Activated CD8-positive, alpha-beta memory T cell treated with anti-CD3 and anti-CD28 coated beads for 24 hours (primary cell): ENCODE results near the gene WAC.
"Not testable (repeated sequence)": the region's sequence is repeated elsewhere in the genome, so short reads cannot be mapped to it uniquely, and the experiment has no call there.

Experiments used
- DNase-seq: peaks from one replicate; pipeline ENCODE4 v3.0.0-alpha.2; 2020

Gene WAC

DNA sequence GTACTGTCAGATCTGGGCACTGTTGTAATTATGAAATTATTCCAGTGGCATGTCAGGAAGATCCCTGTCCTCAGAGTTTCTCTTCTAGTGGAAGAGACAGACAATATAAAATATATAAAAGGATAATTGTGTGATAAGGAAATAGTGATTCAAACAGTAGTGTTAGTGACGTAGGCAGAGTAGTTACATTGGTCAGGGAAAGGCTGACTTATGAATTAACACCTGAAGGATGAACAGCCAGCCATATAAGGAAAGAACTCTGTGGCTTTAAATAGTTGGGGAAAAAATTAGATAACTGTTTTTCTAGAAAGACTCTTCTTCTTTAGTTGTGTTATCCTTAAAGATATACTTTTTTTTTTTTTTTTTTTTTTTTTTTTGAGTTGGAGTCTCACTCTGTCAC lies 37.7 kb downstream of the WAC start:
- DNase-seq, result no peak

DNA sequence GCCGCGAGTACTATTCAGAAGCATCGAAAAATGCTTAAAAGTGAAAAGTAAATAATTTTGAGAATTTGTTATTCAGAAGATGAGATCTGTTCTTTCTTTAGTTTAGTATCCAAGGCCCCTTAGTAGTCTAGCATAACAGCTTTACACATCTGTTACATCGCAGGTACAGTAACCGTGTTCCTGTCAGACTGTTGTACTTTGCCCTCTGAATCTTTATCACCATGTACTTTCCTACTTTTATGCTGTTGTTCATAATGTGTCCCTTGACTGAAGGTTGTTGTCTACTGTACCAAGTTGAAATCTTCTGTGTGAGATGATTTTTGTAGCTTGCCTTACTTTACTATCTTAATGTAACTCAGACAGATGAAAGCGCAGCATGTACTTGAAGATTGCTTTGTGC lies 38.3 kb downstream of the WAC start:
- no peak for DNase-seq

DNA sequence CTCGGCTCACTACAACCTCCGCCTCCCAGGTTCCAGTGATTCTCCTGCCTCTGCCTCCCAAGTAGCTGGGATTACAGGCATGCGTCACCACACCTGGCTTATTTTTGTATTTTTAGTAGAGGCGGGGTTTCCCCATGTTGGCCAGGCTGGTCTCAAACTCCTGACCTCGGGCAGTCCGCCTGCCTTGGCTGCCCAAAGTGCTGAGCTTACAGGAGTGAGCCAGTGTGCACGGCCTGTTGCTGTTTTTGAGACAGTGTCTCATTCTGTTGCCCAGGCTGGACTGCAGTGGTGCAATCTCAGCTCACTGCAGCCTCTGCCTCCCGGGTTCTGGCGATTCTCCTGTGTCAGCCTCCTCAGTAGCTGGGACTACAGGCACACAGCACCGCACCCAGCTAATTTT lies 41.3 kb downstream of the WAC start:
- not testable (repeated sequence) for DNase-seq

DNA sequence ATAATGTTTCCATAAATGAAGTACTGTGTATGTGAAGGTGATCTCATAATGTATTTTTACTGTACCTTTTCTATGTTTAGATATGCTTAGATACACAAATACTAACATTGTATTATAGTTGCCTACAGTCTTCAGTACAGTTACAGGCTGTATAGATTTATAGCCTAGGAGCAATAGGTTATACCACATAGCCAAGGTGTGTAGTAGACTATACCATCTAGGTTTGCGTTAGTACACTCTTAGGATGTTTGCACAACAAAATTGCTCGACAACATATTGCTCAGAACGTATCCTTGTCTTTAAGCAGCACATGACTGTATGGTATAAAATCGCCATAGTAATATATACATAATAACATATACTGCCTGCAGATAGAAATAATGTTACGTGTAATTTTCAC lies 42.9 kb downstream of the WAC start:
- DNase-seq, result no peak

DNA sequence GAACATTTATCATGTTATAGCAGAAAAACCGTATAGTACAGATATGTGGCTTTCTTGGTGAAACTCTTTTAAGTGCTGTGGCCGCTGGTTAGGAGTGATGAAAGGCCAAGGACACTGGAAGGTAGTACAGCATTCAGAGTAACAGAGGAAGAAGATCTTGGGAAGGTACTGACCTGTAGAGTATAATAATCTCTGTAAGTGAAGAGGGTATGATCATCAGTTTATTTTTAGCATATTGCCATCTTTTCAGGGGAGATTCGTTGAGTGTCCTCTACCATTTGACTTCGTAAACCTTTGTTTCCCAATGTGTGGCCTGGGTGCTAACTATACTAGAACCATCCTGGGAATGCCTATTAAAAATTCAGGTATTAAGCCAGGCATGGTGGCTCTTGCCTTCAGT lies 44.6 kb downstream of the WAC start:
- no peak for DNase-seq

DNA sequence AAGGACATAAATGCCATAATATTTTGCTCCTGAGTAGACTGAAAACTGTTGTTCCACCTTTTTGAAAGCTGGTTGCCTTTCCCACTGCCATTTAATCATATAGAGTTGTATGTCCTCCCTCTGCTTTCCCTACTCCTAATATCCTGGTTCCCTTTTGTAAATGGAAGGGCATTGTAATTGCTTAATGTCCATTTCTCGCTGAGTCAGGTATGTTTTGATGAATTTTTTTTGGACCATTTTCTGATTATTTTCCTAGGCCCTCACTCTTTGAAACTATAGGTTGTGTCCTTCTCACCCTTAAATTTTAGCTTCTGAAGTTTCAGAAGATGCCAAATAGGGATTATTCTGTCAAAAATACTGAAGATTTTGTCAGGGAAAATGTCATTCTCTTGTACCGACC lies 45.5 kb downstream of the WAC start:
- DNase-seq, result no peak

DNA sequence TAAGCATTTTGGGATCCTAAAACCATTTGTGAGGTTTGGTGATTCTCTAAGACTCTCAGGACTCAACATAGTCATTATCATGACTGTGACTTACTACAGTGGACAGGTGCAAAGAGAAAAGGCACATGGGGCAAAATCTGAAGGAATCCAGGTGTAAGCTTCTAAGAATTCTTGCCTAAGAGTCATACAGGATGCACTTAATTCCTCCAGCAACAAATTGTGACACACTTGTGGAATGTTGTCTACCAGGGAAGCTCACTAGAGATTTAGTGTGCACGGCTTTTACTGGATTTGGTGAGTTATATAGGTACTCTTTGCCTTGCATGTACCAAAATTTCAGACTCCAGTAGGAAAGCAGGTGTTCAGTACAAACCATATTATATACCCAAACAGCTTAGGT lies 47.9 kb downstream of the WAC start:
- no peak for DNase-seq

DNA sequence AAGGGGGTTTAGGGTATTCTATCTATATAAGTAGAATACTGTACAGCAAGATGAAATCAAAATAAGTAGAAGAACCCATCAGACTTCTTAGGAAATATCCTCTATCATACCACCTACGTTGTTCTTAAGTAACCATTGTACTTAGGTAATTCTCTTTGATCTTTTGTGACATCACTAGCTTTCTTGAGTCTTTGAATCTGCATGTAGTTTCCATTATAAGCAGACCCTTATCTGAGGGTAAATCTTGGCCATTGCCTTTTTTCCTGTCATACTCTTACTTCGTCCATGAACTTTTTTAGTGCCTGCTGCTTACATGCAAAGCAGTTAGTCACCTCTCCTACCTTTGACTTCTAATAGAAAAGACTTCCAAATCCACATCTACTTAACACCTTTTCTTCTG lies 49.0 kb downstream of the WAC start:
- no peak for DNase-seq

DNA sequence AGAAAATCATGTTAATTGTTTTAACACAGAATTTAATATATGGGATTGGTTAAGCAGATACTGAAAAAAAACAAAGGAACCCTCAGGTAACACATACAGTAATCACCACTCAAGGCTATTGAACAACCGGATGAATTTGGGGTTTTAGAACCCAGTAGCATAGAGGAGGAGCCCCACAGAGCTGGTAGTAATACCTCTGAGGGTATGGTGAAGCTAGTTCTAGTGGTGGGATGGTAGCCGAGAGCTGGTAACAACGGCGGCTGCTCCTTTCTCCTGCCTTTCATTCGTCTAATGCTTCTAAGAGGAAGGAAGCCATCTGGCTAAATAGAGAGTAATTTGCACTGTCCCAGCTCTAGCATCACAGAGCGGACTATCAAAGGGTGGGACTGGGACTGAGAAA lies 52.2 kb downstream of the WAC start:
- DNase-seq, result no peak

DNA sequence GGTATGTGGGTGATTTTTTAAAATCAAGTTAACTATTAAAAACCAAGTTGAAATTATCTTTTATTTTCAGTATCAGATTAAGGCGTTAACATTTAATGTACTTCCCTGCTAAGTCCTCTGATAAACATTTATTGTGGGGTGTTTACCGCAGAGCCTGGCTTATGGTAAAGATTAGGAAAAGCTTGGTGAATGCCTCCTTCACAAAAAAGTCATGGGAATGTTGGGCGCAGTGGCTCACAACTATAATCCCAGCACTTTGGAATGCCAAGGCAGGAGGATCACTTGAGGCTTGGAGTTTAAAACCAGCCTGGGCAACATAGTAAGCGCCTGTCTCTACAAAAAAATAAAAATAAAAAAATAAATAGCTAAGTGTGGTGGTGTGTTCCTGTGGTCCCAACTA lies 53.3 kb downstream of the WAC start:
- no peak for DNase-seq

DNA sequence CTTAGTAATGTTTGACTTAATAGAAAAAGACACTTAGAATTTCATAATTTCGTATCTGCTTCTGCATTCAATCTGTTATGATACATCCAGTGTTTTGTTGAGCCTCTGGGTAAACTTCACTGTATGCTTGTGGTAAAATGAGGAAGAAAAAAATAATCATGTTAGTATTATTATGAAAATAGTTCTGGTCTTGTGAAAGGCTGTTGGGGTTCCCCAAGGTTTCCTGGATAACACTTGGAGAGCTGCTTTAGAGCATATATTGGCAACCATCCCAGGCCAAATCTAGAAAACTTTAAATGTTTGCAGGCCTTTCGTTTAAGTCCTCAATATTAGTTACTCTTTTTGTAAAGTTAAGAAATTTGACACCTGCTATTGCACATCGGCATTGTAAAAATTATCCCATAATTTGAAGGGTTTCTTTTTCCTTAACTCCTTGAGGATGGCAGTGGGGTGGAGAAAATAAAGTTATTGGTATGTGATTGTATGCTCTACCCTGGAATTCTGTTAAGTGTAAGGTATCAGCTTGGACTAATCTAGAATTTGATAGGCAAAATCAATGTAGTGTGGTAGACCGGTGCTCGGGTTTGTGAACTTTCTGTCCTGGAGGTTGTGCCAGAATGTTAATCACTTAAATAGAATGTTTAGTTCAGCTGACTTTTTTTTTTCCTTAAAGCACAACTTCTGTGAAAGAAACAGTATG lies 54.5 kb downstream of the WAC start:
- no peak for DNase-seq

DNA sequence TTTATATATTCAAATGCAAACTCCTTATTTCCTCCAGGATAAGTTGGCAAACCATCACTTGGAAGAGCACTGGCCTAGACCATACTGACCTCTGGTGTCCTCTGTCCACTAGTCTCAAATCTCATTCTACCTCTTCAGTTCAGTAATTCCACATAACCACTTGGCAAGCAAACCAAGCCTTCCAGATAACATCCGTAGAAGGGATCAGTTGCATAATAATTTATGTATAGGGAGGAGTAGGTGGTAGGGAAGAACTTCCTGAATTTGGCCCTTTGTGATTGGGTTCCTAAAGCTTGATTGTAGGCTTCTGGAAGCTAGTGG lies 55.0 kb downstream of the WAC start:
- no peak for DNase-seq

DNA sequence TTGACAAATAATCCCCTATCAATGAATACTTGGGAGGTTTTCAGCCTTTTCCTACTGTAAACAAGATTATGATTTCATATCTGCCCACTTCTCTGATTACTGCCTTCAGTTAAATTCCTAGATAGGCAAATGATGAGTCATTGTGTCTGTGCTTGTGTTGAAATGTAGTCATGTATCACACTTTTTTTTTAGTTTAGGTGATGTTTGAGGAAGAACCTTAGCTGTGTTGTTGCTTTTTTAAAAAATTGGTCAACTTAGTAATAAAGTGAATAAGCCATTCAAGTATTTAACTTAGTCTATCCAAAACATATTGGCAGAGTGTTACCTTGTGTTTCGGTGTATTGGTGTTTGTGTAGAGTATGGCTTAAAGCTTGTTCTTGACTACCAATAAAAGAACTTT lies 60.0 kb downstream of the WAC start:
- no peak for DNase-seq

DNA sequence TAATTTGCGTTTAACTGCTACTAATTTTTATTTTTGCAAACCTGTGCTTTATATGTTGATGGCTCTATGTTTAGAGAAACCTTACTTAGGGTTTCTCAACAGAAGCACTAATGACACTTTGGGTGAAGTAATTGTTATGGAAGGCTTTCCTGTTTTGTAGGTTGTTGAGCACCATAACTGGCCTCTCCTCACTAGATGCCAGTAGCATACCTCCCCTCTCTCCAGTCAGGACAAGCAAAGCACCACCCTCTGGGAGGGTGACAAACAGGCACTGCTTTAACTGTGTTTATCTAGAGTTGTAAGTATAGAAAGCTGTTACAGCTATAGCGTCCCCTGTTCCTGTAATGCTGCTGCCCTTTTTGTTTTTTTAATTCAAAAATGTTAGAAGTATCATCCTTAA lies 60.9 kb downstream of the WAC start:
- no peak for DNase-seq

DNA sequence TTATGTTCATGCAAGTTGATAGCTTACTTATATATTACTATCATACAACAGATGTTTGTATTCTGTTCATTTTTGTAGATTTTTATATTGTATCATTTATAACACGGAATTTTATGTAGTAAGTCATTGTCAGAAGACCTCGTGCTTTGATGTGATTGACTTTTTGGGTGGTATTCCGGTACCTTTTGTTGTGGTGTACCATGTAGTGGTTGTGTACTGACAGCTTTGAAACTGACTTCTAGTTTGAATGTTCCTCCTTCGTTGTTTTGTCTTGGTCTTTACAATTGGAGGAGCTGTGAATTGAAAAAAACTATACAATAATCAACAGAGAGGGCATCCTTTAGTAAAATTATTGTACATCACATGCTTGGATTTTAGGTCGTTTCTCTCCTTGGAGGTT lies 61.5 kb downstream of the WAC start:
- no peak for DNase-seq

DNA sequence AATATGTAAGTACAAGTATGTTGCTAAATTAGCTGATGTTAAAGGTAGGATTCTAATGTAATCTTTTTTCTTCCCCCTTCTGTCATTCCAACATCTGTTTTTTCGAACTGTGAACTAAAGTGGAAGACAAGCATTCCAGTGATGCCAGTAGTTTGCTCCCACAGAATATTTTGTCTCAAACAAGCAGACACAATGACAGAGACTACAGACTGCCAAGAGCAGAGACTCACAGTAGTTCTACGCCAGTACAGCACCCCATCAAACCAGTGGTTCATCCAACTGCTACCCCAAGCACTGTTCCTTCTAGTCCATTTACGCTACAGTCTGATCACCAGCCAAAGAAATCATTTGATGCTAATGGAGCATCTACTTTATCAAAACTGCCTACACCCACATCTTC lies 62.7 kb downstream of the WAC start:
- no peak for DNase-seq

DNA sequence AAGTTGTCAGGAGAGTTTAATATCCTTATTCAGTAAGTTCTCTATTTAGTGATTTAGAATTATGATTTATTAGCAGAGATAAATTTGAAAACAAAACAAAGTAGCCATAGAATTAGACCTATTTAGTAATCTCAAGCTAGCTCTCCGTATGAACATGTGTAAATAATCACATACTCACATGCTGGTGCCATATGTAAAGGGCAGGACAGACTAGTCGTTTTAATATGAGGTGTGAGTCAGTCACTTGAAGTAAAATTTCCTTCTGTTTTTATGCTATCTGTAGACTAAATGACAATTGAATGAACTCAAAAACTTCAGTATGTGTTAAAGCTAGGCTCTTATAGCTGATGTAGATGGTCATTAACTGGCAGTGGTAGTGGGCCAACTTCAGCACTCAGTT lies 67.1 kb downstream of the WAC start:
- DNase-seq, result no peak

DNA sequence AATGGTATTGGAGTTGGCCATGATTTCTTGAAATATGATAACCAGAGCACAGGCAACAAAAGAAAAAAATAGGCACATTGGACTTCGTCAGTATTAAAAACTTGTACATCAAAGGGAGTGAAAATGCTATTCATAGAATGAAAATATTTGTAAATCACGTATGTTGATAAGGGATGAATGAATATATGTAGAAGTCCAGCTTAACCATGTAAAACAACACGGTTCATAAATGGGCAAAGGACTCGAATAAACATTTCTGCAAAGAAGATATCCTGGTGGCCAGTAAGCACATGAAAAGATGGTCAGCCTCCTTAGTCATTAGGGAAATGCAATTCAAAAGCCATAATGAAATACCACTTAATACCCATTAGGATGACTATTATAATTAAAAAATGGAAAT lies 68.1 kb downstream of the WAC start:
- DNase-seq, result no peak

DNA sequence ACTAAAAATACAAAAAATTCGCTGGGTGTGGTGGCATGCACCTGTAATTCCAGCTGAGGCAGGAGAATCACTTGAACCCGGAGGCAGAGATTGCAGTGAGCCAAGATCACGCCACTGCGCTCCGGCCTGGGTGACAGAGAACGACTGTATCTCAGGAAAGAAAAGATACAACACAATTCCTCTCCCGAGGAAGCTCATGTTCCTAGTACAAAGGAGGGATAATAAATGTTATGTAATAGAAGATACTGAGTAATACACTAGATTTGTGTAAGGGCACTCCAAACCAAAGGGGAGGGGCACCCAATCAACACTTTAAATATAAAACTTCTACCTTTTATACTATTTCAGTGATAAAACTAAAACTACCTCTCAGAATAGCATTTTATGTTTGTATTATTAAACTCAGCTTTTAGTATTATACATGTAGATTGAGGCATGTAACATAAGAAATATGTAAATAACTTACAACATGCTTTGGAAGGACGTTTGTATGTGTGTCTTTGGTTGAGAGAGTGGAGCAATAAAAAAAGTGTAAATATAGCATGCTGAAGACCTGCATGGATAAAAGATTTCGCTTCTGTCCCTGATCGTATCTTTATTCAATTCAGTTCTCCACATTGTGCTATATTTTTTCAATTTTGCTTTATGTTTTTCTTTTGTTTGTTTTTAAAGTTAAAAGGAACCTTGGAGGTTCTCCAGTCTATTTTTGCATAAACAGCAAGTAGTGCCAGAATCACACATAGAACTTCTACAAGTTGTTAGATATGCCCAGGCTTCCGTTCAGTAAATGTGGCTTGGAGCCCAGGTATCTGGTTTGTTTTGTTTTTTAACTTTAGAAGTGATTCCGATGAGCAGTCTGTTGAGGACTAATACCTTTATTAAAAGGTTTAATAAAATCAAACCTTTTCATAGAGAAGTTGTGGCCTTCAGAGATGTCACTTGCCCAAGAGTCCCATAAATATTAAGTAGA lies 71.9 kb downstream of the WAC start:
- DNase-seq, result no peak

DNA sequence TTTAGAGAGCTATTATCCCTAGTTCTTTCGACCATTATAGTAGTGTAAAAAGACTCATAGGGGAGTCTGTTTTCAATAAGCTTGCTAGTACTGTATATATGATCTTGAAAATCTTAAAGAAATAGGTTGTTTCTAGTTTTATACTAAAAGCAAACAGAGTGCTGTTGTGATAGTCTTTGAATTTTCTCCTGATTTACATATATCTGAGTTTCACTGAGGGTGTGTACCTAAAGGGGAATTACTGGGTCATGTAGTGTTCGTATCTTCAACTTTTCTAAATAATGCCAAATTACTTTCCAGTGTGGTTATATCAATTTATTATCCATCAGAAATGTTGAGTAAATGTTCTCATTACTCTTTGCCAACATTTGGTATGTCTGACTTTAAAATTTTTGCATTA lies 73.7 kb downstream of the WAC start:
- no peak for DNase-seq

DNA sequence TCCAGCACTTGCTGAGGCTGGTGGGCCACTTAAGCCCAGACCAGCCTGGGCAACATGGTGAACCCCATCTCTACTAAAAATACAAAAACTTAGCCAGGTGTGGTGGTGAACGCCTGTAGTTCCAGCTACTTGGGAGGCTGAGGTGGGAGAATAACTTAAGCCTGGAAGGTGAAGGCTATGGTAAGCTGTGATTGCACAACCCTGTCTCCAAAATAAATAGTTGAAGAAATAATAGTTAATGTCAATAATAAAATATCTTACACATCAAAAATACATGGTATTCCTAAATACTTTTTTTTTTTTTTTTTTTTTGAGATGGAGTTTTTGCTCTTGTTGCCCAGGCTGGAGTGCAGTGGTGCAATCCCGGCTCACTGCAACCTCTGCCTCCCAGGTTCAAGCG lies 76.7 kb downstream of the WAC start:
- DNase-seq, result not testable (repeated sequence)

DNA sequence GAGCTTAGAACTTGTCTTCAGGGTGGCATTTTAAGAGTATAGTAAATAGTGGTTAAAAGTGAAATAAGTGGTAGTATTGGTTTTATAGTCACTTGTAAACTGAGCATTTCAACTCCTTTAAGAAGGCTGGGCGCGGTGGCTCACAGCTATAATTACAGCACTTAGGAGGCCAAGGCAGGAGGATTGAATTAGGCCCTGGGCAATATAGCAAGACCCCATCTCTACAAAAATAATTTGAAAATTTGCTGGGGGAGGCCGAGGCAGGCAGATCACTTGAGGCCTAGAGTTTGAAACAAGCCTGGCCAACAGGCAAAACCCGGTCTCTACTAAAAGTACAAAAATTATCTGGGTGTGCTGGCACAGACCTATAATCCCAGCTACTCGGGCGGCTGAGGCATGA lies 80.0 kb downstream of the WAC start:
- no peak for DNase-seq

DNA sequence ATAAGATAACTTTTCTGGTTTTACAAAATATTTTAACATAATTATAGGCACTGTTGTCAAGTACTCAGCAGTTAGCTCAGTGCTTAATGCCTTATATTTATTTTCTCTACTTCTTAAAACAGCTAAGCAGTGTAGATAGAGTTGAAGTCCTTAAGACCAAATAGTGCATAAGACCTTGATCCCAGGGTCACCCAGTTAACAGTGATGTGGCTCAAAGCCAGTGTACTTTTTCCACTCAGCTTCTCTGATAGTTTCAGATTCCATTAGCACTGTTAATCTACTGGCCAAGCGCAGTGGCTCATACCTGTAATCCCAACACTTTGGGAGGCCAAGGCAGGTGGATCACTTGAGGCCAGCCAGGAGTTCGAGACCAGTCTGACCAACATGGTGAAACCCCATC lies 83.6 kb downstream of the WAC start:
- DNase-seq, result no peak

DNA sequence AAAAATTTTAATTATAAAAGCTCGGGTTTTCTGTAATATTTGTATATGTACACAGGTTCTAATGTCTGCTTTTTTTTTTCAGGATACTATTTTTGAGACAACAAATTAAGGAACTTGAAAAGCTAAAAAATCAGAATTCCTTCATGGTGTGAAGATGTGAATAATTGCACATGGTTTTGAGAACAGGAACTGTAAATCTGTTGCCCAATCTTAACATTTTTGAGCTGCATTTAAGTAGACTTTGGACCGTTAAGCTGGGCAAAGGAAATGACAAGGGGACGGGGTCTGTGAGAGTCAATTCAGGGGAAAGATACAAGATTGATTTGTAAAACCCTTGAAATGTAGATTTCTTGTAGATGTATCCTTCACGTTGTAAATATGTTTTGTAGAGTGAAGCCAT lies 86.5 kb downstream of the WAC start:
- no peak for DNase-seq

DNA sequence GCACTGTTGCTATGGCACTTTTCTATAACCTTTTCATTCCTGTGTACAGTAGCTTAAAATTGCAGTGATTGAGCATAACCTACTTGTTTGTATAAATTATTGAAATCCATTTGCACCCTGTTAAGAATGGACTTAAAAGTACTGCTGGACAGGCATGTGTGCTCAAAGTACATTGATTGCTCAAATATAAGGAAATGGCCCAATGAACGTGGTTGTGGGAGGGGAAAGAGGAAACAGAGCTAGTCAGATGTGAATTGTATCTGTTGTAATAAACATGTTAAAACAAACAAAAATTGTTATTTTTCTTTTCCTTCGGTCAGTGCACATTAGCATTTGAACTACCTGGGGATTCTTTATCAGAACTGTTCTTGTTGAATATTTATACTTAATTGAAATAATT lies 87.3 kb downstream of the WAC start:
- no peak for DNase-seq
